ENCODE data around the gene VAV2.

Gene VAV2

DNA sequence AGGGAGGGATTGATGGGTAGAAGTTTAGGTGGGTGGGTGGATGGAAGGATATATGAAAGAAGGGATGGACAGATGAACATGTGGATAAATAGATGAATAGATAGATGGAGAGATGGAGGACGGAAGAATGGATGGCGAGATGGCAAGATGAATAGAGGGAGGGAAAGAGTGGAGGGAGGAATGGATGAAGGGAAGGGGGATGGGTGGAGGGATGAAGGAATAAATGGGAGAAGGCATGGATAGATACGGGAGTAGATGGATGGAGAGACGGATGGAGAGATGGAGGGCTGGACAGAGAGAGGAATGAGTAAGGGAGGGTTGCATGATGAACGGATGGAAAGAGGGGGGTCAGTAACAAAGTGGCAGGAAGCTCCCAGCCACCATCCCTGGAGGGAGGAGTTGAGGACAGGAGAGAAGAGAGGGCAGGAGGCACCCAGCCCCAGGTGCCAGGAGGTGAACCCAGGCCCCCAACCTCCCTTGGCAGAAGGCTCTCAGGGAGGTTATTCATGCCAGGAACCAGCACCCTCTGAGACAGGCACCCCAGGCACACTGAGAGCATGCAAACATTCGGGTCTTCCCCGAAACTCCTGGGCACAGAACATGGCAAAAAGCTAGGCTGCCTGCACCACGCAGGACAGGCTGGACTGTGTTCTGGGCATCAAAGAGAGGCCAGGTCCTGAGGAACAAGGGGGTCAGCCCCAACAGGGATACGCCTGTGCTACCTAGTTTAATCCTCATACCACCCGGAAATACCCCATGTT is 263.1 kb downstream of the VAV2 start:
- no peak for DNase-seq (ENCODE audit: low spot score)

DNA sequence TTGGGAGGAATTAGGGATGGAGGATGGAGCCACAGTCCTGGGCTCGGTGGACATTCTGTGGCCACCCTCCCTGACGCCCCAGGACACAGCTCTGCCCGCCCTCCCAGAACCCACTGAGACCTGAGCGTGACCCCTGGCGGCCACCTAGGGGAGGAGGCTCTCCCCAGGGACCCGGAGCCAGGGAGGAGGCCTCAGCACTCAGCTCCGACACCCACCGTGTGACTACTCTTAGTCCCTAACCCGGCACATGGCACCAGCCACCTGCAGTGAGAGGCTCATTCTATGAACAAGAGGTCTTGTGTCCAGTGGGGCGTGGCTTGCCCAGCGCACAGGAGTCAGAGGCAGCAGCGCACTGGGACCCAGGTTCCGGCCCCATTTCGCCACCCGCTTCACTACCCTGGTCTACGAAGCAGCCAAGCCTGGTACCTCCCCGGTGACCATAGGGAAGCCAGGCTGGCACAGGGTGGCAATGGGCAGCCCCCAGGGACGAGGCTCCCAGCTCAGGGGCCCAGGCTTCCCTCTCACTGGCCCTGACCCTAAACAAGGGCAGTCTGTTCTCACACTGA is 264.2 kb downstream of the VAV2 start:
- no peak for DNase-seq (ENCODE audit: low spot score)

DNA sequence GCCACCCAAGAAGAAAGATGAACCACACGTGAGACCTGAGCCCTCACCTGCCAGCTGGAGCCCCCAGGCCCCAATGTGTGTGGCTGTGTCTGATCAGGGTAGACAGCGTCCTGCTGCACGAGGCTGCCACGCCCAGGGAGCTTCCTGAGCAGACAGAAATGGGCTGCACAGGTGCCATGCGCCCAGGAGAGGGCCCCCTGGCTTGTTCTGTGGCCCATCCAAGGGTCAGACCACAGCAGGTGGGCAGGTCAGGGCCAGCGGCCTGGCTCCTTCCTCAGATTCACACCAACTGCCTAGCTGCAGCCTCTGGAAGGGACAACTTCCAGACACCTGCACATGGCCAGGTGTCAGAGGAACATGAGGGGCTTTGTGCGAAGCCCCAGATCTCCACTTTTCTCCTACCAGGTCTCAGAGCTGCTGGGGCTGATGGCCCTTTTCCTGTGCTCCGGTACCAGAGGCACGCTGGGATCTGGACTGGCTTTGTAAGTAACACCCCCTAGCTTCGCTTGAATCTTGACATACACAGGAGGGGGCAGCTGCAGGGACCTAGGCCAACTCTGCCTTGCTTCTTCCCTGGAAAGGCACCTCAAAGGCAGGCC is 264.7 kb downstream of the VAV2 start:
- no peak for DNase-seq (ENCODE audit: low spot score)

- DNase-seq (ENCODE audit: low spot score) = peak; percentile 68
Measured at GRCh38 chr9:133726401-133727276, 265.5 kb downstream of the VAV2 start.

GRCh38 chr9:133725886-133726285 is 266.2 kb downstream of the VAV2 start:
- no peak for DNase-seq (ENCODE audit: low spot score)

DNA sequence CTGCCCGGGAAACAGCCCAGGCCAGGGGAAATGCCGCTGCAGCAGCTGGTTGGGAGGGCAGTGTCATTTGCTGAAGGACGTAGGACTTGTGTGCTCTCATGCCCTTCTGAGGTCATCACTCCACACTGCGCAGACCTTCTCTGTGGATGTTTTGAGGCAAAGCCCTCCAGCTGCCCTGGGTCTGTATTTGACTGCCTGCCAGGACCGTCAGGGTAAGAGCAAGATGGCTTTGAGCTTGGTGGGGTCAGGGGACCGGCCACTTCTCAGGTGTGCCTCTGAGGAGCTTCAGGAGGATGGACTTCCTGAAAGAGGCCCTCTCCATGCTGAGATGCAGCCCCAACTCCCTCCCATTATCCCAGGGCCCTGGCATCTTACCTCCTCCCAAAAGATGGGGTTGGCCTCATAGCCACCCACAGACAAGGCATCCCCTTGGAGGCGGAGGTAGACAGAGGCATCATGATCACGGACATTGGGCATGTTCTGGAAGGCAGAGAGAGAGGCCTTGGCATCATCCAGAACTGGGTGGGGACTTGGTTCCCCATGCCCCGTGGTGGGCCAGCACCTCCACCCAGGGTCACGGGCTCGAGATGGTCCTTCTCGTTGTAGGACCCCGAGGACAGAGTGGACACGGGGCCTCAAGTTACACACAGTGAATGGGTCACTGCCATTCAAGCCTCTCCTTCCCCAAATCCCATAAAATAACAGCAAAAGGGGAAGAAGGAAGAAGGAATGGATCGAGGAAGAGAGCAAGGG is 273.4 kb downstream of the VAV2 start:
- DNase-seq (ENCODE audit: low spot score) = no peak

DNA sequence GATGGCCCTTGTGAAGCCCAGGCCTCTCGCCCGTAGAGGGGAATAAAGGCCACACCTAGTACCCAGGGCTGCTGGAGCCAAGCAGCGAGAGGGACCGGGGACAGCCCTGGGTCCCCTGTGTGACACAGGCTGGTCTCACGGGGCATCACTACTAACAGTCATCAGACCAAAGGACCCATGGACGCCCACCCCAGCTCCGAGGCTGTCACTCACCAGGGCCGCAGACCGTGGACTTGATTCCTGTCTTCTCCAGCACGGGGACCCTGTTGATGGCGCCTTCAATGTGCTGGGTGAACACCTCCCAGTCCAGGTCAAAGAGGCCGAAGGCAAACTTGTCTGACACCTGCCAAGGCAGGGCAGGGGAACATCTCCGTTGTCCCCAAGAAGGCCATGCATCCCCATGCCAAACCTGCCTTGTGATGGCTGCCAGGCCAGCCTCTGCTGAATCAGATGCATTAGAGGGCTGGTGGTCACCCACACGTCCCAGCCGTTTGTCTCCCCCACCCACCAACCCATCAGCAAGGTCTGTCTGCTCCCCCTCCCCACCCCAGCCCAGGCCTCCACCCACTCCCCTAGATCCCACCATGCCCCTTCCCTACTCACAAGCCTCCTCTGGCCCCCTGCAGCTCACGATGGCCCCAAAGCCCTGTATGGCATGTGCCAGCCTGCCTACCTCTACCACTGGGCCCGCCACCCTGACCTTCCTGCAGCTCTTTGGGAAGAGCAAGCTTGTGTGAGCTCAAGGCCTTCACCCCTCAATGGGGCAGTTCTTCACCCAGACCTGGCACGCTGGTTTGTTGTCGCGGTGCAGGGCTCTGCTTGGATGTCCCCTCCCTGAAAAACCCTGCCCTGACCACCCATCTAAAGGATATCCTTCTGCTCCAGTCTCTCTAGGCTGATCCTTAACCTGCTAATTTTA is 274.8 kb downstream of the VAV2 start:
- DNase-seq (ENCODE audit: low spot score) = no peak

- DNase-seq (ENCODE audit: low spot score) = no peak
Measured at GRCh38 chr9:133716564-133717112, 275.5 kb downstream of the VAV2 start.

- no peak for DNase-seq (ENCODE audit: low spot score)
Measured at GRCh38 chr9:133715866-133716563, 276.1 kb downstream of the VAV2 start.

DNA sequence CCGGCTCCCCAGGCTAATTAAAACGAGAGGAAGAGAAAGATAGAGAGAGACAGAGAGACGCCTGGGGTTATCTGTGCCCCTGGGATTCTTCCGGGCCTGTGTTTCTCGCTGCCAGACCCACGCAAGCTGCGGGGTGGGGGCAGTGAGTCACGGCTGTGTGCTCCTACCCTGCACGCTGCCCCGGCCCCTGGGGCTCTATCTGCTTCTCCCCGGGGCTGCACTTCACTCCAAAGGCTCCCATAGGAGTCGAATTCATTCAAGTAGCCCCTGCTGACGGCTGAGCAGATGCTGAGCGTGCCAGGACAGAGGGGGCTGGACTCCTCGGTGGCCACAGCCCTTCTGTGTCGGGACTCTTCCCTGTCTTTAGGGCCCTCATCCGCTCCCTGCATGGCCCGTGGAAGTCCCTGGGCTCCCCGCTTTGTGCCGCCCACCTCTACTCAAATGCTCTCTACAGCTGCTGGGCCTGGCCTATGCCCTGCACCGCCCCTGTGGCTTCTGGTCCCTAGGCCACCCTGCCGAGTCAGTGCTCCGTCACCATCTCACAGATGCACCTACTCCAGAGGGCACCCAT is 276.7 kb downstream of the VAV2 start:
- DNase-seq (ENCODE audit: low spot score) = no peak

GRCh38 chr9:133714606-133715294 is 277.4 kb downstream of the VAV2 start:
- no peak for DNase-seq (ENCODE audit: low spot score)

GRCh38 chr9:133713960-133714495 is 278.1 kb downstream of the VAV2 start:
- DNase-seq (ENCODE audit: low spot score) = no peak

DNA sequence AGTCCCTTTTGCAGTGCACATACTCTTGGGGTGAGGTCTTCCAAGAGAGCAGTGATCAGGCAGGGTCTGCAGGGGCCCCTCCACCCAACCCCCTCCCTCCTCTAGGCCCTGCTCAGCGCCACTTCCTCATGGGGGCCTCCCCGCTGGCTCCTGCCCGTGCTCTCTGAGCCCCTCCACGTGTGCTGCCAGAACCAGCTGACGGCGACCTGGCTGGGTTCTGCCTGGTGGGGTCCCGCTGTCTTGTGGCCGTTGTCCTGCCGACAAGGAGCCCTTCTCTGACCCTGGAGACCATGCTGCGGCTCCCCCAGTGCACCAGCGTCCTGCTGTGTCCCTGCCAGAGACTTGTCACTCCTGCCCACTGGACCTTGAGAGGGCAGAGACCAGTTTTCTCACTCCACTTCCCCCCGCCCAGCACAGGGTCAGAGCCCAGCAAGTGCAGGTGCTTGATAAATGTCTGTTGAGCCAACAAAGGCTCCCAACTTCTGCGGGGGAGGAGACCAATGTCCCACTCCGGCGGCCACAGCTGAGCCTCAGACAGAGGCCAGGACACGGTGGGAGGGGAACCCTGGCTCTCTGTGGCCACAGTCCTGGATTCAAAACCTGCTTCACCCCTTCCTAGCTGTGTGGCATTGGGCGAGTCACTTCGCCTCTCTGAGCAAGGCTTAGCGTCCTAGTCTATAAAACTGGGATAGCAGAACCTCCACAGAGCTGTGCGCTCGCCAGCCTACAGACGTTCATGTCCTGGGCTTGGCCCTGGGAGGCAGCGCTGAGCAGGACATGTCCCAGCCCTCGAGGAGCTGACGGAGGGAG is 278.8 kb downstream of the VAV2 start:
- DNase-seq (ENCODE audit: low spot score) = no peak

- DNase-seq (ENCODE audit: low spot score) = no peak
Measured at GRCh38 chr9:133712221-133713100, 279.7 kb downstream of the VAV2 start.
